ENCODE results near the gene CCNL2.
"Not testable (repeated sequence)": the region's sequence is repeated elsewhere in the genome, so short reads cannot be mapped to it uniquely, and the experiment has no call there.

The CCNL2 gene

GRCh38 chr1:1387098-1388077, 11.7 kb downstream of the CCNL2 start:
- DNase-seq (ENCODE audit: low spot score), result no peak
- no peak for TF ChIP-seq CTCF (IDR thresholded peaks at IDR 0.05; ENCODE audit: extremely low read depth, missing control alignments)

DNA sequence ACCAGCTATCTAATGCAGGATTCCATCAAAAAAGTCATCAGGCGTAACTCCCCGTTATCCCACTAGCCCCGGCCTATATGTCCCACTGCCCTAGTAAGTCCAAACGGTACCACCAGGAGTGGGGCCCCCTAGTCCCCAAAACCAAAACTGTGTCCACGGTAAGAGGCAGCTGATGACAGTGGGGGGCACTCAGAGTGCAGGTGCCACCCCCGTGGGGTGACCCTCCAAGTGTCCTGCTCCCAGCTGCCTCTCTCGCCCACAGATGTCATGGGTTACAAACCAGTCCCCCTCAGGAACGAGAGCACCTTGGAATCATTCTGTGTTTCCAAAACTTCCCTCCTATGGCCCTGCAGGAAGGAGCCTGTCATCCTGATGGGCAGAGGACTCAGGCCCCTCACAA, 13.2 kb downstream of the CCNL2 start:
- TF ChIP-seq CTCF (IDR thresholded peaks at IDR 0.05; ENCODE audit: extremely low read depth, missing control alignments), result no peak
- no peak for DNase-seq (ENCODE audit: low spot score)

DNA sequence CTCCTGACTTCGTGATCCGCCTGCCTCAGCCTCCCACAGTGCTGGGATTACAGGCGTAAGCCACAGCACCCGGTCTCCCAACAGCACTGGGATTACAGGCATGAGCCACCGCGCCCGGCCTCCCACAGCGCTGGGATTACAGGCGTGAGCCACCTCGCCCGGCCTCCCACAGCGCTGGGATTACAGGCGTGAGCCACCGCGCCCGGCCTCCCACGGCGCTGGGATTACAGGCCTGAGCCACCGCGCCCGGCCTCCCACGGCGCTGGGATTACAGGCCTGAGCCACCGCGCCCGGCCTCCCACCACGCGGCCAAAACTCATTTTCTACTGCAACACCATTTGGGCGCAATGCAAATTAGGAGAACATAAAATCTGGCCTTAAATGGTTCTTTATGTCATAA, 13.8 kb downstream of the CCNL2 start:
- DNase-seq (ENCODE audit: low spot score), result not testable (repeated sequence)

DNA sequence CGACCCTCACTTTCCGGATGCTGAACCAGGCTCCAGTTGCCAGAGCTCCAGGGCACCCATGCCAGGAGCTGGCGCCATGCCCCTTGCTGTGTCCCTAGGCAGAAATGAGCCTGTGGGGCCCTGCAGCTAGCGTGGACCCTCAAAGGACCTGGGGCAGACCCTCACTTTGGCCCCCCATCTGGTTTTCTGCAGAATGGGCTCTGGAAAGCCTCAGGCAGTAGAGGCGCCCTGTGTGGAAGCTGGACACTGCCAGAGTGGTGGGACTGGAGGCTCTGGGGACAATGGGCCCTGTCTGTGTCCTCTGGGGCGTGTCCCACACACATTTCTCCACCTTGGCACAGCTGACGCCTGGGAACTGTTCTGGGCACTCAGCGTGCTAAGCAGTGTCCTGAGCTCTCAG, 17.8 kb downstream of the CCNL2 start:
- no peak for TF ChIP-seq CTCF (IDR thresholded peaks at IDR 0.05; ENCODE audit: extremely low read depth, missing control alignments)

GRCh38 chr1:1380860-1381259, 18.3 kb downstream of the CCNL2 start:
- DNase-seq (ENCODE audit: low spot score), result no peak
- TF ChIP-seq CTCF (IDR thresholded peaks at IDR 0.05; ENCODE audit: extremely low read depth, missing control alignments), result no peak

More for the DNA sequence above, 17.8 kb downstream of the CCNL2 start:
- DNase-seq (ENCODE audit: low spot score), result no peak

- DNase-seq (ENCODE audit: low spot score), result no peak
- no peak for TF ChIP-seq CTCF (IDR thresholded peaks at IDR 0.05; ENCODE audit: extremely low read depth, missing control alignments)
These were observed 21.5 kb downstream of the CCNL2 start for GRCh38 chr1:1377540-1378205.

- DNase-seq (ENCODE audit: low spot score), result no peak
- no peak for TF ChIP-seq CTCF (IDR thresholded peaks at IDR 0.05; ENCODE audit: extremely low read depth, missing control alignments)
These were observed 22.4 kb downstream of the CCNL2 start for GRCh38 chr1:1376551-1377226.

Data from GM20000 (cell line).